Effector CD8-positive, alpha-beta T cell (primary cell): ENCODE data around the gene TRIM38.

Experiments used
- DNase-seq: peaks from one replicate; lab custom pipeline; 2025; lab: John Stamatoyannopoulos, UW

TRIM38 gene

DNA sequence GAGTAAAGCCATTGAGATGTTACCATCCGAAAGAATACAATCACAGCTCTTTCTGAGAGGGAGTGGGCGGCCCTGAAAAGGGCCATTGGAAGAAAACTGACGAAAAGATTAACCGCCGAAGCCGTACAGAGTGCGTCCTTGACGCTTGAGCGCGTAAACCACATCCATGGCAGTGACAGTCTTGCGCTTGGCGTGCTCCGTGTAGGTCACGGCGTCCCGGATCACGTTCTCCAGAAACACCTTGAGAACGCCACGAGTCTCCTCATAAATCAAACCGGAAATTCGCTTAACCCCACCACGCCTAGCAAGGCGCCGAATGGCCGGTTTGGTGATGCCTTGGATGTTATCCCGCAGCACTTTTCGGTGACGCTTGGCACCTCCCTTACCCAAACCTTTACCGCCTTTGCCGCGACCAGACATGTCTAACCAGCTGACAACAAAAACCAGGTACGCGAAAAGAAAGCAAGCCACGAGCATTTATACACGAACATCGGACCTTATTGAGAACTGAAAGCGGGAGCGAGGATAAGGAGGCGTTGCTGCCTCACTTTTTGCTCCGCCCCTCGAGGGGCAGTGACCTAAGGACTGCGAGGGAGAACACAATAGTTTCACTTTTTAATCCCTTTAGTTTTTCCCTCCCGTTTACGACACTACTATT lies 64.4 kb downstream of the TRIM38 start:
- DNase-seq, result peak; percentile 85

DNA sequence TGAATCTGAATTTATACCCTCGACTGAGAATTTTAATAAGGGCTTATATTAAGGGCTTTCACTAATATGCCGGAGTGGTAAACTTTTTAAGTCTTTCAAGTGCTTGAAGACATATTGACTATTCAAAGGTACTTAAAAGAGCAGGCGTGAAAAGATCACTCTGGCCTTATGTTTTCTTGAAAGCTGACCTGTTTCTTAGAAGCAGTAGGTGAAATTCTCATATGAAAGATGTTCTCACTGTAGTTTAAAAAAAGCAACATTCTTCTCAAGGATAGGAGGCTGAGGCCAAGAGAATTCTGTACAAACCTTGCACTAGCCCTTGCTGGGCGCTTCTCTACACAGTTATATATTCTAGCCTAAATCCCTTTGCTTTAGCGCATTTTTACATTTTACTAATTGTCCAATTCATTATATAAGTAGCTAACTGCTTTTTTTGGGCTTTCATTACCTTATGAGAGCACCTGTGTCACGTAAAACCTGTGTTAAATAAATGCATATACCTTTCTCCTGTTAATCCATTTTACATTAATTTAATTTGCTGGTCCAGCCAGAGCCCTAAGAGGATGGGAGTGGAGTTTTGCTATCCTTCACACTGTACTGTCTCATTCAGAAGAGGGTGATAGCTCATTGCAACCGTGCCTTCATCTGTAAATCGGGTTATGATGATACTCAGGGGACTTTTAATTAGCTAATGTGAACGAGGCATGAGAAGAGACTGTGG lies 65.0 kb downstream of the TRIM38 start:
- no peak for DNase-seq

DNA sequence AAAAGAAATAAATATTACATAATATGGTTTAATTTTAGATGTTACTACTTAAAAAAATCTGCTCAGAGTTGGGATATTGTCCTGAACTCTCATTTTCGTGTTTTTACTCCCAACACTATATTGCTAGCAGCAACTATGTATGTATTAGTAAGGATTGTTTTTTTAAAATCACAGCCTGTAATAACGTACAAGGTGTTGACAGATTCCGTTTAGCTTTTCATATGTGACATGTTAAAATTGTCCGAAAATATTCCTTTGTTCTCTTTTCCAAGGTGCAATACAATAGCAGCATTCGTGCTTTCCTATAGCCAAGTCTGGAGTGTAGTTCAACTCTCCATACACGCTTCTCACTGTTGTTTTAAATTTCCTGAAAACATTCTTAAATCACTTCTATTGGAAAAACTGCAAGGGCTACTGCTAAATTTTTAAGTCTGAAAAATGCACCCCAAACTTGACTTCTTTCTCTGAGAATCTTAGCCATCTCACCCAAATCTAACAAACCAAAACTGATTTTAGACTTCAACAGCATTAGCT lies 65.7 kb downstream of the TRIM38 start:
- DNase-seq, result no peak

DNA sequence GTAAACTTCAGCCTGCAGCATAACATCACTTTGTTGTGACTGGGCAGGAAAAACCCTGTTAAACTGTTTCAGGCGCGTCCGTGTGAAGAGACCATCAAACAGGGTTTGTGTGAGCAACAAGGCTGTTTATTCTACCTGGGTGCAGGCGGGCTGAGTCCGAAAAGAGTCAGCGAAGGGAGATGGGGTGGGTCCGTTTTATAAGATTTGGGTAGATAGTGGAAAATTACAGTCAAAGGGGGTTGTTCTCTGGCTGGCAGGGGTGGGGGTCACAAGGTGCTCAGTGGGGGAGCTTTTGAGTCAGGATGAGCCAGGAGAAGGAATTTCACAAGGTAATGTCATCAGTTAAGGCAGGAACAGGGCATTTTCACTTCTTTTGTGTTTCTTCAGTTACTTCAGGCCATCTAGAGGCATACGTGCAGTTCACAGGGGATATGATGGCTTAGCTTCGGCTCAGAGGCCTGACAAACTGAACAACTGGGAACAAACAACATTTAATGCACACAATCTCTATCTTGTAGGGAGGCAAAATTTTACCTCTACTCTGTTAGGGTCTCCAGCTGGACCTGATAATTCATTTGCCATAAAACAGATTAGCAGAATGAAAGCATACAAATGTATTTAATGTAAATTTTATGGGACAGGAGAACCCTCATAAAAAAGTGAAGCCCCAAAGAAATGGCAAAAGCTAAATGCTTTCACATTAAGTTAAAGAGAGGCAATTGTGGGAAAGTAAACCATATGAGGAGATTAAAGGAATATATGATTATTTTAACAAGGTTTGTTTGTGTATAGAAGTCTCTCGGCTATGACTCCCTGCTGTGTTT lies 66.4 kb downstream of the TRIM38 start:
- DNase-seq, result no peak

DNA sequence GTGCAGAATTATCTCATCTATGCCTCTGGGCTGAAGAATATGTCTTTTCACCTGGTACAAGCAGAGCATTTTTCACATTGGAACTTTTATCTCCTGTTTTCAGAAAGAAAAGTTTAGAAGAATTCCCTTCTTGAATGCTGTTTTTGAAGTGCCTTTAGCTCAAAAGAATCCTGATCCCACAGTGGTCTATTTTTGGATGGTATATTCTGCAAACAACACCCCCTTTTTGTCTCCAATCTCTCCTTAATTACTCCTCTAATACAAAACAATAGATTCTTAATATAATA lies 66.9 kb downstream of the TRIM38 start:
- DNase-seq, result no peak

DNA sequence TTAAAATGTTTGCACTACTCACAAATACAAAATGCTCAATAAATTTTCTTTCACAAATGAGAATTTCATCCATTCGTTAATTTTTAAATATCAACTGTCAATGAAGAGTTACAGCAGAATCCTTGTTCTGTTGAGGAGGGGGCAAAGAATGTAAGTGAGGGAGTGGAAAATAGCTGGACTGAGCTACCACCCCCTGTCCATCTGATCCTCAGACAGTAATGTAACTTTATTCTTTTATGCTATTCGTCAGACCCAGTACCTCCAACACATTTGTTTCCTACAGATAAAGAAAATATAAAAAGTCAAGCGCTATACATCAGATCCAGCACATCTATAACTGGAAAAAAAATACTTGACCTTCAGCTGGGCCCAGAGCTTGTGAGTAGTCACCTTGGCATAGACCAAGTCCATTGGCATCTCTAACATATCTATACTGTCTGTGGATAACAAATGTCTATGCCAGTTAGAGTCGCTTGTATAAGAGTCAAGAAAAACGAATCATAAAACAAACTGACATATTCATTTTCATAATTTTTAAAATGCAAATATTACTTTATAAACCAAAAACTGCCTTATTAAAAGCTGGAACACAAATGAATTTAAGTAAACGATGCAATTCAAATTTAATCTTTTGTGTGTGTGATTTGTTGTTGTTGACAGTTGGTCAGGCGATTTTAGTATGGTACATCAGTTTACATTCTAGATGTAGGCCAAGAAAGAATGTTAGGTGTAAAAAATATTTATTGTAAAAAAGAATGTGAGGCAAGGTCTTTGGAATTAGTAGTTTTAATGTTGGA lies 67.5 kb downstream of the TRIM38 start:
- no peak for DNase-seq

DNA sequence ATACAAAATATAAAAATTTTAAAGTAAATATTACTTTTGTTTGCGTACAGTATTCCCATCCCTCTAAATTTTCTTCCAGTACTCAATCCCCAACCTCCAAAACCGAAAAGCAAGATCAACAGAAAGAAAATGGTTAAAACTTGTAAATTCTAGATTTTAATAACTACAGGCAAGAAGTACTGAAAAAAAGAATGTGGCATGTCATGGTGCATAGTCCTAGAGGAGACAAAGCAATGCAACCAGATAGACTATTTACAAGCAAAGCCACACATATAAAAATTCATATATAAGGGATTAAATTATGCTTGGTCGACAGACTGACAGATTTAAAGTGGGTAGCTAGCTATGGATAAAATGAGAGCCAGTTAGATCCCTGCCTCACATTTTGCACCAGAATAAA lies 68.1 kb downstream of the TRIM38 start:
- DNase-seq, result no peak

DNA sequence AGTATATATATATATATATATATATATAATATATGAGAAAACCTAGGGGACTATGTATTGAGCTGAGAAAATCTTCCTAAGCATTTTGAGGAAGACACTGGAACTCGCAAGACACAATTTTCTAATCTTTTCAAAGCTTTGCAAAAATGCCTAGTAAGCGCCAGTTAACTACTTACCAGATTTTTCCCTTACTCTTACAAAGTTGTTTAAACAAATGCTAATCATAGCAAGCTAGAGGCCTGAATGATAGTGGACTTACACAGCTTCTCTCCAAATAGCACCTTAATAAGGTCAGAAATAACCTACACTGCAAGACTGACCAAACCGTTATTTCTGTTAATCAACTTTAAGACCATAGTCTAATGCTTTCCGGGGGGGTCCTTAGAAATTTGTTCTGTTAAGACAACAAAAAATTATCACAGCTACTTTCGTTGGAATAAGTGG lies 68.6 kb downstream of the TRIM38 start:
- DNase-seq, result no peak

DNA sequence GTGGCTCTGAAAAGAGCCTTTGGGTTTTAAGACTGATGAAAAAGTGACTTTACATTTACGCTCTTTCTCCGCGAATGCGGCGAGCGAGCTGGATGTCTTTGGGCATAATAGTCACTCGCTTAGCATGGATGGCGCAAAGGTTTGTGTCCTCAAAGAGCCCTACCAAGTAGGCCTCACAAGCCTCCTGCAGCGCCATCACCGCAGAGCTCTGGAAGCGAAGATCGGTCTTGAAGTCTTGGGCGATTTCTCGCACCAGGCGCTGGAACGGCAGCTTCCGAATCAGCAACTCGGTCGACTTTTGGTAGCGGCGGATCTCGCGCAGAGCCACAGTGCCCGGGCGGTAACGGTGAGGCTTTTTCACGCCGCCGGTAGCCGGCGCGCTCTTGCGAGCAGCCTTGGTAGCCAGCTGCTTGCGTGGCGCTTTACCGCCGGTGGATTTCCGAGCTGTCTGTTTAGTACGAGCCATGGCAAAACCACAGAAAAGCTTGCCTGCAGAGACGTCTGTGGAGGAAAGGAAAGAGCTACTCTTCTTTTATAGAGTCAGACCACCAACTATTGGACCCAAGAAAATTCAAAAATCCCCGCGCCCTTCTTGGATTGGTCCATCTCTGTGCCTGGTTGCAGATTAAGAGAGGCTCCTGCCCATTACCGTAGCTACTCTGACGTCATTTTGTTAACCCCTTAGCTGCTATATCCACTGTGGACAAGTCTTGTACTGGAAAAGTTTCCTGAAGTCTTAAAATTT lies 69.2 kb downstream of the TRIM38 start:
- peak; percentile 81 for DNase-seq

DNA sequence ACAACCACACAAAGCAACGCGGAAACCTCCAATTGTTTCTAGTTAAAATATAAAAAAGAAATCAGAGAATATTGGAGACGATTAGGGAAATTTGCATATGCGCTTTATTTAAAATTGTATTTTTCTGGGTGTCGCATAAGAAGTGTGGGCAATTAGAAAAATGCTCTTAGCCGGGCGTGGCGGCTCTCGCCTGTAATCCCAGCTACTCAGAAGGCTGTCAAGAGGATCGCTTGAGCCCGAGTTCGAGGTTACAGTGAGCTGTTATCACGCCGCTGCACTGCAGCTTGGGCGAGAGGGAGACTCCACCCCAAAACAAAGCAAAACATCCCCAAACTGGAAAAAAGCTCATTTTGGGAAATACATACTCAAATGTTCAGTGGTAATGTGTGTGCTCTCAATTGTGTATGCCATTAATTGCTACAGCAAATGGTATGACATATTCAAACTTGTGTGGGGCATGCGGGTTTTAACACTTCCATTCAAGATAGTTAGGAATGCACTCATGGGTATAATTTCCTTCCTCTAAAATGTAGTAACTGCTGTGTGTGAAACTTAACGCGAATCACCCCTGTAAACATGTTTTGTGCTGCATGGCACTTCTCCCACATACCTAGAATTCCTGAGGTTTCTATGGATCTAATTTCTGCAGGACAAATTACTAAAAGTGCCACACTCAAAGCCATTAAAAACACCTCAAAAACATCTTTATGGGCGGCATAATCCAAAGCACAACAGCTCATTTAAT lies 69.9 kb downstream of the TRIM38 start:
- no peak for DNase-seq

DNA sequence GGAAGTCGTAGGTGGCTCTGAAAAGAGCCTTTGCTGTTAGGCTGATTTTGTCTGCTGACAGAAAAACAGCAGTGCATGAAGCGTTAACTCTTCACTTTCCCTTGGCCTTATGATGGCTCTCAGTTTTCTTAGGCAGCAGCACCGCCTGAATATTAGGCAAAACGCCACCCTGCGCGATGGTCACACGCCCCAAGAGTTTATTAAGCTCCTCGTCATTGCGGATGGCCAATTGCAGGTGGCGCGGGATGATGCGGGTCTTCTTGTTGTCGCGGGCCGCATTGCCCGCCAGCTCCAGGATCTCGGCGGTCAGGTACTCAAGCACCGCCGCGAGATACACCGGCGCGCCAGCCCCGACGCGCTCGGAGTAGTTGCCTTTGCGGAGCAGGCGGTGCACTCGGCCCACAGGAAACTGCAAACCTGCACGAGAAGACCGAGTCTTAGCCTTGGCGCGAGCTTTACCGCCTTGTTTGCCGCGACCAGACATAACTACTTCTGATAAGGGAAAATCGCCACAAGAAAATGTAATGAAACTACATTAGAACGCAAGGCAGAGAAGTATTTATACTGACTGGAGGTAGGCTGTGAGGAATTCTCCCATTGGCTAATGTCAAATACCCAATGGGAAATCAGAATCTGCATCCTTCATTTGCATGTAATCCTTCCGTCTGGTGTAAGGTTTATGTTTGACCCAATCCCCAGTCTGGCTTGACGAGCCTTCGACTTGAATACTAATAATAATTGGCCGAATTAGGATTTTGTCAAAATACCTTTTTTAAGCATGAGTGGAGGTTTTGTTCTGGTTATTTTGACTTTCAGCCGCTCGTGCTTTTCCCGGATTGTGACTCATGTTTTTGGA lies 70.7 kb downstream of the TRIM38 start:
- DNase-seq, result peak; percentile 36

DNA sequence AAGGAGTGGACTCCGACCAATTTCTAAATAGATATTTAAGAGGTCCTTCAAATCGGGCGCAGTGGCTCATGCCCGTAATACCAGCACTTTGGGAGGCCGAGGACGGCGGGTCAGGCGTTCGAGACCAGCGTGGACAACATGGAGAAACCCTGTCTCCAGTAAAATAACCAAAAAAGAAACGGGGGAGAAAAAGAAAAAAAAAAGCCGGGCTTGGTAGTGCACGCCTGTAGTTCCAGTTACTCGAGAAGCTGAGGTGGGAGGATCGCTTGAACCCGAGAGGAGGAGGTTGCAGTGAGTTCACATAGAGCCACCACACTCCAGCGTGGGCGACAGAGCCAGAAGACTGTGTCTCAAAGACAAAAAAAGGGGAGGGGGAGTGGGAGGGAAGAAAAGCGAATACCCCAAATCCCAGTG lies 71.3 kb downstream of the TRIM38 start:
- DNase-seq, result no peak

DNA sequence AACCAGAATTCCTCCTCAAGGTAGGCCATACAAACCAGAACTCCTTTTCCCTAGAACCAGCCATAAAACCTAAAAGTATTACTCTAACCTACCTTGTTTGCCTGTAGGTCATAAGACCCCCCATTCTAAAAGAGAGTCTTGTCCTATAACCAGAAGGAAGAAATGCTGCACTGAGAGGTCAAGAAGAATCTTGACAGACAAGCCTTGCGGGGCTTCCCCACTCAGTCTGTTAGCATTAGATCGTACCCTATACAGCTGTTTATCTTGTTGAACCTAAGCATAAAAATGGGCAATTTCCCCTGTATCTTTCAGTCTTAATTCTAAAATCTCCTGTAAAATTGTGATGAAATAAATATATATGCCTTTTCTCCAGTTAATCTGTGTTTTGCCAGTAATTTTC lies 72.3 kb downstream of the TRIM38 start:
- DNase-seq, result no peak
